GM21381 (cell line): Measurements from ENCODE around the gene ALDH5A1.

Experiments
- ATAC-seq: cut with Tn5 transposase; IDR thresholded peaks from one replicate; pipeline ENCODE4 v1.9.1; 2021; ENCODE audit warnings: mild to moderate bottlenecking, moderate library complexity; ENCODE audit not compliant: unreplicated experiment

Gene ALDH5A1

GRCh38 chr6:24494821-24495795 lies at the start of gene ALDH5A1:
Gene ALDH5A1 (plus strand): TSS chr6:24494969. CDS start chr6:24494997, 28 bp downstream.
- ATAC-seq: peak; percentile 70

GRCh38 chr6:24445704-24446103 lies 49.1 kb upstream of the ALDH5A1 start:
- no peak for ATAC-seq

DNA sequence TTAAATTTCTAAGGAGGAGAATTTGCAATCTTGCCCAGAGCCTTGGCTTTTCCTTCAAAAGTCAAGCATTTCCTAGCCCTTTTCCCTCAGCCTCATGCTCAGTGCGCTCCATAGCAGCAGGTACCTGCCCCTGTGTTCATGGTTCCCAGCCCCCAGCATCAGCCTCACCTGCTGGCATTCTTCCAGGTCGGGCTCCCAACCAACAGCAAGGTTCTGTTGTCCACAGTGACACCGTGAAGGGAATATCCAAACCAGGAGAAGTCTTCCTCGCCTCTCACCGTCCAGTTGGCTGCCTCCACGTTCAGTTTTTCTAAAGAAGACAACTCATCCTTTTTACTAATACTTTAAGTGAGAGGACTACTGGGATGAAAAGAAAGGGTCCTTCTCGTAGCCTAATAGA lies 48.1 kb upstream of the ALDH5A1 start:
- no peak for ATAC-seq

DNA sequence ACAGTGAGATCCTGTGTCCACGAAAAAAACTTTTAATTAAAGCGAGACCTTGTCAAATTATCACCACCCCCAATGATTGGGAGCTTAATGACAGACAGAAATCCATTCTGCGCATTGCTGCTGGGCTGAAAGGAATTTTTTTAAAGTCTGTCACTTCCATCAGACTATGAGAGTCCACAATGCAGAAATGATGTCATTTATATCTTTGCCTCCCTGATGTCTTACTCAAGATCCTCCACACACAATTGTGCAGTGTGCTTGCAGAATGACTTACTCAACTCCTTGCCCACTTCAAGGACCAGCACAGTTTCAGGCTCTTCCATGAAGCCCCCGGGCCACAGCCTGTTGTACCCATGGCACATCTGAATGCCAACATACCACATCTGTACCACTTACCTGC lies 46.4 kb upstream of the ALDH5A1 start:
- no peak for ATAC-seq

DNA sequence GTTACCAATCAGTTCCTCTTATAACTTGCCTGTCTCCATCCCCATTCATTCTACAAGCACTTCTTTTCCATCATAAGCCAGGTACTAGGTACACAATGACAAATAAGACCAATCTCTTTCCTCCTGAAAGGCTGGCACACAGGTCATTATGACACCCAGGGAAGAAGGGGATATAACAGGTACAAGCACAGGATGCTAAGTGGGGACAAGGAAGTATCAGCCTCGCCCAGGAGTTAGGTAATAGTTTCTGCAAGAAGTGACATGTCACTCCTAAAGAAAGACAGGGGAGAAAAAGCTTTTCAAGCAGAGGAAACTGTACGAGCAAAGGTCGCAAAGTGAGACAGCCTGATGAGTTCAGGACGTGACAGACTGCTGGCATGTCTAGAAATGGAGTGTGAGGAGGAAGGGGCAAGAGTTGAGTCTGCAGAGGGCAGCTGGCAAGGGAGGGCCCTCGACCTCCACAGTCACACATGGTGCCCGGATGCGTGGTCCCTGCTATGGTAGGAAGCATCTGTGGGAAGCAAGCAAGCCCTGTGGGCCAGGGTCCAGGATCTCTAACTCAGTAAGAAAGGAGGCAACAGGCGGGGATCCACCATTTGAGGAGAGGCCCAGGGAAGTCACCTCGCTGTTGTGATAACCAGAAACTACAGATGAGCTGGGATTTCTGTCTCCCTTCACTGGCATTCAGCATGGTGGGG lies 45.8 kb upstream of the ALDH5A1 start:
- no peak for ATAC-seq

- ATAC-seq: no peak
These were observed 43.0 kb upstream of the ALDH5A1 start for GRCh38 chr6:24451581-24452388.

DNA sequence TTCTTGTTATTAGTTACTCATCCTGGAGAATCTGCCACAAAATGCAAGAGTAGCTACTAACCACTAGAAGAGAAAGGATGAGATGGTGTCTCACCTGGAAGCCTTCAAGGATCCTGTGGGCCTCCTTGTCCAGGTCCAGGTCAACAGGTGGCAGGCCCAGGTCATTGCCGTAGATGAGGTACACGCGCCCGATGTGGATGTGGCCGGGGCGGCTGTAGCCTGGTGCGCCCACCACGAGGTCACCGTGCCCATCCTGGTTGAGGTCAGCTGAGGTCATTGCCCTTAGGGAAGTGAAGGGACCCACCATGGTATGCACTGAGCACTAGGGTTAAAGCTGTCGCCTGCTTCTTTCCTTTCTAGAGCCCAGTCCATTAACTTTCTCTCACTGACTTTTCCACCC lies 40.8 kb upstream of the ALDH5A1 start:
- ATAC-seq: no peak

GRCh38 chr6:24454452-24454851 lies 40.3 kb upstream of the ALDH5A1 start:
- ATAC-seq: no peak

- no peak for ATAC-seq
These were observed 39.7 kb upstream of the ALDH5A1 start for GRCh38 chr6:24455061-24455460.

- ATAC-seq: no peak
These were observed 36.6 kb upstream of the ALDH5A1 start for GRCh38 chr6:24458134-24458533.

DNA sequence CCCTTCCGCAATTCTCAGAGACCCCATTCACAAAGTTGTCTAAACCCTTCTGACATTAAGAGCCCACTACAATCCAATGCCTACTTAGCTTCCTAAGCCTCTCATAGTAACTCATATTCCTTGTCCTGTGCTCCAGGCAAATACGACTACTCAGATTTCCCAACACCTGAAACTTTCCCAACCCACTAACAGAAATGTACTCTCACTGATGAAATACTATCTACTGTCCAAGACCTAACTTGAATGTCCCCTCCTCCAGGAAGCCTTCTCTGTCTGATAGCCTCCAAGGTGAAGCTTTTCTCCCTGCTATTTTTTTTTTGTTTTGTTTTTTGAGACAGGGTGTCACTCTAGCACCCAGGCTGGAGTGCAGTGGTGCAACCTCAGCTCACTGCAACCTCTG lies 35.8 kb upstream of the ALDH5A1 start:
- no peak for ATAC-seq

DNA sequence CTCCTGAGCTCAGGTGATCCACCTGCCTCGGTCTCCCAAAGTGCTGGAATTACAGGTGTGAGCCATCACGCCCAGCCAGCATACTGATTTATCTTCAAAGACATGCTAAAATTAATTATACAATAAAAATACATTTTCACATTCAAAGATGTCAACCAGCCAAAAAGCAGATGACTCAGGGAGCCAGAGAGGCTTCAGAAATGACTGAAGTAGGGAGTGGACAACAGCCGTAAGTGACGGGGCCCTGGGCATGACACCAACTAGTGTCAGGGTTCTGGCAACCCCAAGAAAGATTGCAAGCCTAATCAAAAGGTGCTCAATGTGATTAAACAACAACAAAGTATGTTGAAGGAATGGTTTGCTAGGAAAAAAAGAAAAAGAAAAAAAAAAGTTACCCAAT lies 33.8 kb upstream of the ALDH5A1 start:
- ATAC-seq: no peak

GRCh38 chr6:24464253-24465038 lies 30.3 kb upstream of the ALDH5A1 start:
- no peak for ATAC-seq

GRCh38 chr6:24469811-24470210 lies 25.0 kb upstream of the ALDH5A1 start:
- no peak for ATAC-seq

- no peak for ATAC-seq
These were observed 22.6 kb upstream of the ALDH5A1 start for GRCh38 chr6:24472181-24472580.

DNA sequence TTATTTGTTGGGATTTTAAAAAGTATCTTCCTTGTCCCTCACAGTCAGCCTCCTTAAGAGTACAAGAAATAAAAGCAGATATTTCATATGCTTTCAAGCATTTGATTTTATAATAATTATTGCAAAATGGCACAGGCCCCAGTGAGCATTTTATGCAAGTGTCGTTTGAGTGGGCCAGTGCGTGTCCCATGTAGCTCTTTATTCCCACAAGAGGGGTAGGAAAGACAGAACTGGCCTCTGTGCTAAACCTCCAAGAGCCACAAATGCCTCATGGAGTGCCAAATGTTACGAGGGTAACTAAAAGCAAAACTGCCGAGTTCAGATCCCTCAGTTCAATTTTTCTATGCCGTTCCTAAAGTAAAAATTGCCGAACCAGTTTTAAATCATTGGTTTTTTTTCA lies 18.1 kb upstream of the ALDH5A1 start:
- ATAC-seq: no peak

GRCh38 chr6:24477070-24477469 lies 17.7 kb upstream of the ALDH5A1 start:
- no peak for ATAC-seq

- no peak for ATAC-seq
These were observed 15.9 kb upstream of the ALDH5A1 start for GRCh38 chr6:24478903-24479302.

DNA sequence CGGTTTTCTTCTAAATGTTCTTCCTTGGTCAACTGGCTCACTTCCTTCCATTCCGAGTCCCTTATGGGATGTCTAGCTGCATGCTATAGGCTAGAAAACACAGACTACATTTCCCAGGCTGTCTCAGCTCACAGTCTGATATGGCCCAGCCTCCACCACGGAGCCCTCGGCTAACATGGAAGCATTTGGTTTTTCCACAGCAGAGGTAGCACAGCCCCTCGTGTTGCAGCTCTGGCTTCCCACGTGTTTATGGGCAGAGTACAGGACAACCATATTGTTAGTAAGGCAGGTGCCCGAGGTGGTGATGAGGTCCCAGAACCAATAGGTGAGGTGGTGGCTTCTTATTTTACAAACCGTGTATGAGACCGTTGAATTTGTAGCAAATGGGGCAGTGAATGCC lies 14.1 kb upstream of the ALDH5A1 start:
- no peak for ATAC-seq

DNA sequence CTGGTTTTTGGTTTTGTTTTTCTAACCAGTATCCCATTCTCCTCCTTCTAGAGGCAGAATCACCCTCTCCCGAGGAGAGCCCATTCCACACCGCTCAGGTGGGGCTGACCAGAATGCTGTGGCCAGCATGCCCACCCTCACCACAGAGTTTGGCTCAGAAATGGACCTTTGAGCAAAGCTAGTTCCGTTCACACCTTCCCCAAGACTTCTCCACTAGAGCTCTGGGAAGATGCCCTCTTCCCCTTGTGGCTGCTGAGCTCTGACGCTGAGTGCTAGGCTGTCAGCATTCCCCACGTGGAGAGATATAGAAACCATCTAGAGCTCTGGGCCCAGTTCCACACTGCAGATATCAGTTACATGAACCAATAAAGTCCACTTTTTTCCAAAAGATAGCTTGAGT lies 13.3 kb upstream of the ALDH5A1 start:
- no peak for ATAC-seq
